Amygdala (tissue), 56 donors: ENCODE data around the gene ADORA1.

Experiments
- DNase-seq, 56 donors: peaks; one replicate each; lab custom pipeline; 2025; lab: John Stamatoyannopoulos, UW

ADORA1 gene

DNA sequence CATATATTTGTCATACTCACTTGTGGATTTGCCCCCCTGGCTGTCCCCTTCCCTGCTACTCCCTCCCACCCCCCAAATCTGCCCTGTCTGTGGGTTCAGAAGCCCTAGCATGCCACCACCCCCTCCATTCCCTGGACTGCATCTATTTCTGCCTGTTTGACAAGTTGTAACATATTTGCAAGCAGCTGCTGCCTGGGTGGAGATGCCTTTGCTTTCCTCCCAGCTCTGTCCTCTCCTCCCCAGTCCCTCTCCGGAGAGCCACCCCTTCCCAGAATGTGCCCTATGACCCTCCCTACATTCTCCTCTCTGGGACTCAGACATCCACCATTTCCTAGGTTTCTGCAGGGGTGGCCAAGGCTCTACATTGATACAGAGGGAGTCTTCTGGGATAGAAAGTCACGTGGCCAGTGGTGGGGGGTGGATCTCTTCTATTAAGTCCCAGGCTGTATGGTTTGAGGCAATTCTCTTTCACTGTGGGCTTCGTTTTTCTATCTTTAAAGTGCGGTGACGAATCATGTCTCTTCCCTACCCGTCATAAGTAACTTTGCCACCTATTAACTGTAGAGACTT, 35.7 kb upstream of the ADORA1 start:
- no peak for DNase-seq

DNA sequence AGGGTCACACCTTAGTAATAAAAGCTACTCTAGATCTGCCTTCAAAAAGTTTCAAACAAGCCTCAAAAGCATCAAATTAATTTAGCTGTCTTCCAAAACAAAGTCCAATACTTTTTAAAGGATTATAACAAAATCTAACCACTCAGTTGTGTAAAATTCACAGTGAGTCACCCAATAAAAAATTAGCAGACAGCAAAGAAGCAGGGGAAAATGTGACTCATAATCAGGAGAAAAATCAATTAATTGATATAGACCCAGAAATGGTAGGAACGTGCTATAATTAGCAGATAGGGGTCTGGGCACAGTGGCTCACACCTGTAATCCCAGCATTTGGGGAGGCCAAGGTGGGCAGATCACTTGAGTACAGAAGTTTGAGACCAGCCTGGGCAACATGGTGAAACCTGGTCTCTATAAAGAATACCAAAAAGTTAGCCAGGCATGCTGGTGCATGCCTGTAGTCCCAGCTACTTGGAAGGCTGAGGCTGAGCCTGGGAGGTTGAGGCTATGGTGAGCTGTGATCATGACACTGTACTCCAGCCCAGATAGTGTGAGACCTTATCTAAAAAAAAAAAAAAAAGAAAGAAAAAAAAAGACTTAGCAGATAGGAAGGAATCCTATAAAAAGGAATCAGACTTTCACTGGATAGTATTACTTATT, 33.6 kb upstream of the ADORA1 start:
- no peak for DNase-seq

DNA sequence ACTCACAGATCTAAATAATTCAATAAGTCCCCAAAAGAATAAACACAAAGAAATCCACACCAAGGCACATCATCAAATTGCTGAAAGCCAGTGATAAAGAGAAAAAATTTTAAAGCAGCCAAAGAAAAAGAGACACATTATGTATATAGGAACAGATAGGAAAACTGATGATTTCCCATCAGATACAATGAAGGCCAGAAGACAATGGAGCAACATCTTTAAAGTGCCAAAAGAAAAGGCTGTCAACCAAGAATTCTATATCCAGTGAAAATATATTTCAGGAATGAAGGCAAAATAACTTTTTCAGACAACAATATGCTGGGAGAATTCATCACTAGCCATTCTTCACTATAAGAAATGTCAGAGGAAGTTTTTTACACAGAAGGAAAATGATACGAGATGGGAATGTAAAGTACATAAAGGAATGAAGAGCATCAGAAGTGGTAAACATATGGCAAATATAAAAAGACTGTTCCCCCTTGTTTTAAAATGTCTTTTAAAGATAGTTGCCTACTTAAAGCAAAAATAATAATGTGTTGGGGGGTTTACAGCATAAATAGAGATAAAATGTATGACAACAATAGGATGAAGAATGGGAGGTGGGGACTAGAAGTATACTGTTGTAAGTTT, 32.4 kb upstream of the ADORA1 start:
- DNase-seq = no peak

DNA sequence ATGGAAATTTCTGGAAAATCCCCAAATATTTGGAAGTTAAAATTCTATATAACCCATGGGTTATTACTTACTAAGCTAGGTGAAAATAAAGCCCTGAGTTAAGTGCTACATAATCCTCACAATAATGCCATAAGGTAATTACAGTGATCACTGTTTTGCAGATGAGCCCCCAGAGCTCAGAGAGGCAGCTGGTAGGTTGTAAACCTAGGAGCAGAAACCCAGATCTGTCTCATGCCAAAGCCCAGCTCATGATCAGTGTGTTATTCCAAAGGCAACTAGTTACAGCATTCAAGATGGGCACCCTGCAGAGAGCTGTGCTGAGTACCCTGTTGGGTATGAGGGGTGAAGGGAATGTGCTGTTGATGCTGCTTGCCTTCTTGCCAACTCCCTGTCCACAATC, 31.0 kb upstream of the ADORA1 start:
- DNase-seq = no peak

DNA sequence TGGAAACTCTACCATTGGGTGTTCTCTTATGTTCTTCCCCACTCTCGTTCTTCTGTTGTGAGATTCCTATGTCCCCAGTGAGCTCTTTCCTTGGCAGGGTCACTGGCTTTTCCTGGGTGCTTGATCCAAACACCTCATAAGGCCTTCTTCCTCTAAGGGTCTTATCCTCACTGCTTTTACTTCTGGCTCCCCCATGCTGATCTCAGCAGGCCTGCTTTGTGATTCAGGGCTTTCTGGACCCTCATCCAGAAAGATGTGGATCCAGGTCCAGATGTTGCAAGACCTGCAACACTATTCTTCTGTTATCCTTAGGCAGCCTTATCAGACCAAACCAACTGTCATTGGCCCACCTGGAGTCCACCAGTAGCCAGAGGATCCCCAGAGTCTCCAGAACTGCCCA, 30.5 kb upstream of the ADORA1 start:
- DNase-seq = no peak

DNA sequence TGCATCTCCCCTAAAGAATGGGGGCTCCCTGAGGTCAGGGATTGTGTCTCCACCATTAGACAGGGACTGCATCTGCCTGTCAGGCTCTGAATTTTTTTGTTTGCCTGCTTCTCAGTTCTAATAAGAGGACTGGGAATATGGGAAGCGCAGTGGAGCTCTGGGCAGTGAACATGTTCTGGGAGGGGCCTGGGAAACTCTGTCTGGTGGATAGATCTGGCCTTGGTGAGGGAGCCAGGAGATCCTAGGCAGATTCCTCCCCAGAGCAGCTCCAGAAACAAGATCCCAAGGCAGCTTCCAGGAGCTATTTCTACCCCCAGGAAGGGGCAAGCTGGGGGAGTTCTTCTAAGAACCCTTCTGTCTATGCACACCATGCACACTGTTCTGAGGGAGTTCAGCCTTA, 29.1 kb upstream of the ADORA1 start:
- DNase-seq = no peak

DNA sequence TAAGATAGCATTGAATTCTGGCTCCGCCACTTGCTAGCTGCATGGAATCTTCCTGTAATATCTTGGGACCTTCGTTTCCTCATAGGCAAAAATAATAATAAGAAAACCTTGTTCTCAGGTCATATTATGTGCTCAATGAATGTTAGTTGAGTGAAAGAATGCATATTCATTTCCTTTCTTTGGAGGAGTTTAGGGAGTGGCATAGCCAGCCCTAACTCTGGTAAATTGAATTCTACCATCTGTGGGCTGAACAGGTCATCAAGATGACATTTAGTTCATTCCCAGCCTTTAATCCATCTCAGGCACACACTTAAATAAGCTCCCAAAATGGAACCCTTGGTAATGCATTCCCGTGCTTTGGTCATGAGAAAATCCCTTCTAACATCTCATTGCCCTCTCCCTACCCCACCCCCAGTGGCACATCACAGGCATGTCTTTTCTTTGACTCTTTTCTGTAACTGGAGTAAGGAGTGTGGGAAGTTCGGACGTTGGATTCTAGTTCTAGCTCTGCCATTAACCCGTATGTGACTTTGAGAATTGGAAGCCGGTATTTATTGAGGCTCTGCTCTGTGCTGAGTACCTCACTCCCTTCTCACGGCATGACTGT, 28.5 kb upstream of the ADORA1 start:
- DNase-seq = no peak

DNA sequence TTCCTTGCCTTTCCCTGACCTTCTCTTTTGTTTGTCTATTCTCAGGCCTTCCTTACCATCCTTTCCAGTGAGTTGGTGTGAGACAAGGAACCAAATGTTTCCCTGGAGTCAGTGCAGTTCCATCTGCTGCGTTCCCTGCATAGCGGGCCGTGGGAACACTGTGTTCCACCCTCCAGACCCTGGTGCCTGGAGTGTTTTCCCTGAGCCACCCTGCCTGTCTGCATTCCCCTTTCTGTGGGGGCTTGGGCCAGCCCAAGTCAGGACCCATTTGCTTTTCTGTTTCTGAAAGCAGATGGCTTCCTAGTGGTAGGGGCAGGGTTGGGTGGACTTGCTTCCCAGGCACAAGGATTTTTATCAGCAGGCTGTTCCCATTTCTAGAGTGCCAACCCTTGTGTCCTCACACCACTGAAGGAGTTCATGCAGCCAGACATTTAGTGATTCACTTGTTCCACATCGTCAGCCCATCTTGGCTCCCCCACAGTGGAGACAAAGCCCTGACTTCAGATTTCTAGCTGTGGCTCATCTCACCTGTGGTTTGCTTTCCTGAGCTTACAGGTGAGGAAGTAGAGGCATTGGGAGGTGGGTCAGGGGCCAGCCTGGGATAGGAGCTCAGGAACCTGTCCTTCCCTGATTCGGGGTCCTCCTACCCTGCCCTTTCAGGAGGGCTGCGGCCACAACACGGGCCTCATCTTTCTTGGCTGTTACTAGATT, 27.6 kb upstream of the ADORA1 start:
- DNase-seq = no peak

DNA sequence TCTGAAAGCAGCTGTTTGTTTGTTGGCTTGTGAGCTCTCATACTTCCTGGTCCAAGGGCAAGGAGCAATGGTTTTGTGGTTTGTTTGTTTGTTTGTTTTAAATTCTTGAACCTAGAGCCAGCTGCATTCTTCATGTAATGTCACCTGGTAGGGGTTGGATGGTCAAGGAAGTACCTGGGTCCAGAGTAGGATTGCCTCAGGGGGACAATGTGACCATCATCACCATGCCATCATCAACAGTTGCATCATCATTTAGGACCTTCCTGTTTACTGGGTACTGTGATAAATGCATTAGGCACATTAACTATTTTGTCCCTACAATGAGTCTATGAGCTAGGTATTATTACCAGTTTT, 27.0 kb upstream of the ADORA1 start:
- no peak for DNase-seq

DNA sequence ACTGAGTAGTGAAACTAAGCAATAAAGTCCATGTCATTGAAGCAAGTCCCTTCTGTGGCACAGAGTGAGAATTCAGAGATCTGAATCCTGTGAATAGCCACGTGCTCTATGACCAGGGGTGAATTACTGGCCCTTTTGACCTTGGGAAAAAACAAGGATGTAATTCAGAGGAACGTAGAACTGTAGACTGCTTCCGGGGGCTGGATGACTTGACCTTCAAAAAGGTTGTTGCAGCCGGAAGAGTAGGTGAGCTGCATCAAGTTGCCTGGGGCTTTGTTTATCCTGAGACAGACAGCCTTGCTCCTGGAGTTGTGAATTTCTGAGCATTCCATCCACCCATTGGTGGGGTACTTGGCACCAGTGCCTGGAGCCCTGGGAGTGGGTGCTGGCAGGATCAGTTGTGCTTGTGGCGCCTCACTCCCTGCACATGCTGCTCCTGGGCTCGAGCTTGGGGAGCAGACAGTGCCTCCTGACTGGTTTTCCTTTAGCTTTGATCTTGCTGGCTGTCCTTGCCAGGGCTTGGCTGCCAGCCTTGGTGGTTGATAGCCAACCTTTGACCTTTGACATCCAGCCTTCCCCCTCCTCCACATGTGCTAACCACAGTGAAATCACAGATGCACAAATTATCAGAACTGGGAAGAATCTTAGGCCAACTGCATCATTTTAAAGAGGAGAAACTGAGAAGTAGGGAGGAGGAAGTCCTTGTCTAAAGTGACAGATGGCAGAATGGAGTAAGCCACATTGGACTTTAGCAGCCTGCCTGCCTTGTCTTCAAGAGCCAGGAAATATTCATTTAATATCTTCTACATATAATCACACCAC, 25.5 kb upstream of the ADORA1 start:
- DNase-seq = no peak

DNA sequence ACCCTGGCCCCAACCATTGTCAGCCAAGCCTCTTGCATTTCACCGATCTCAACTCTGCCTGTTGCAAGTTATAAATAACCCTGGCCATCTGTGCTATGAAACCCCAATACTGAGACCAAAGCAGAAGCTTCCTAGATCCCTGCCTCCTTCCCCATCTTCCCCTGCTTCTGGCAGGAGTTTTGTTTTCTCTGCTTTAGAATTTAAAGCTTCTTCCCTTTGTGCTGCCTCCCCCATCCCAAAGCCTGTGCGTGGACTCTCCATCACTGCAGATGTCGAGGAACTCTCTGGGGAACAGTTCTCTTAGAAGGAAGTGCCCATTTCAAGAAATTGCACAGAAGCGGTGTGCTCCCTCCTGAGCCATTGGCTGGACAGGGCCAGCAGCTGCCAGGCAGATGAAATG, 24.3 kb upstream of the ADORA1 start:
- peak in 1 of 56 donors; percentile 31 for DNase-seq

DNA sequence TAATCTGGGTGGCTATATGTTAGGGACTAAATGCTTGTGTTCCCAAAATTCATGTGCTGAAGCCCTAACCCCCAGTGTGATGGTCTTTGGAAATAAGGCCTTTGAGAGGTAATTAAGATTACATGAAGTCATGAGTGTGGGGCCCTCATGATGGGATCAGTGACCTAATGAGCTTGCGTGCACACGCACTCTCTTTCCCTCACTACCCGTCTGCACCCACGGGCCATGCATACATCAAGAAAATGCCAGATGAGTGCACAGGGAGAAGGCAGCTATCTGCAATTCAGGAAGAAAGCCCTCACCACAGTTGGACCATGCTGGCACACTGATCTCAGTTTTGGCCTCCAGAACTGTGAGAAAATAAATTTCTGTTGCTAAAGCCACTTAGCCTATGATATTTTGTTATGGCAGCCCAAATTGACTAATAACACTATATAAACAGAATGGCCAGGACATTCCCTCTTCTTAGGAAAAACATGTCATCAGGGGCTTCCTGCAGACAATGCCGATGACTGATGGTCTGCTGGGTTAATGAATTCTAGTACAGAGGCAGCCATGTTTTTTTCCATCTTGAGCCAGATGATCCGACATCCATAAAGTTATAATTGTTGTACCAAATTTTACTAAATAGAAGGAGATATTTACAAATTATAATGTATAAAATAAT, 23.6 kb upstream of the ADORA1 start:
- no peak for DNase-seq

DNA sequence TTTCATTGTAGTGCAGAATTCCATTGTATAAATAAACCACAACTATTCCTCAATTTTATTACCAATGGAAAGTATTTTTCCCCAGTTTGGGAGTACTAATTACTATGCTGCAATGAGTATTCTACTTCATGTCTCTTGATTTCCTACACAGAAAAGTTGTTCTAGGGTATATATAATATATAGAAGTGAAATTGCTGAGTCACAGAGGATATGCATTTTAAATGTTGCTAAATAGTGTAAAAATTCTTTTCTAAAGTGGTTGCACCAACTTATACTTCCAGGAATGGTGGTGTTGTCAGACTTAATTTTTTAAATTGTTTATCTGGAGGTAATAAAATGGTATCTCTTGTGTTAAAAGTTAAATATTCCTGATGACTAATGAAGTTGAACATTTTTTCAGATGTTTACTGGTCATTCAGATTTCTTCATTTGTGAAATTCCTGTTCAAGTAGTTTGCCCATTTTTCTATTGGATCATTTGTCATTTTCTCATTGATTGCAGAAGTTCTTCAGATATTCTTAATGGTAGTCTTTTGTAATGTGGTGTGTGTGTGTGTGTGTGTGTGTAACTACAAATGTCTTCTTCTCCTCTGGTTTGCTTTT, 22.6 kb upstream of the ADORA1 start:
- no peak for DNase-seq

DNA sequence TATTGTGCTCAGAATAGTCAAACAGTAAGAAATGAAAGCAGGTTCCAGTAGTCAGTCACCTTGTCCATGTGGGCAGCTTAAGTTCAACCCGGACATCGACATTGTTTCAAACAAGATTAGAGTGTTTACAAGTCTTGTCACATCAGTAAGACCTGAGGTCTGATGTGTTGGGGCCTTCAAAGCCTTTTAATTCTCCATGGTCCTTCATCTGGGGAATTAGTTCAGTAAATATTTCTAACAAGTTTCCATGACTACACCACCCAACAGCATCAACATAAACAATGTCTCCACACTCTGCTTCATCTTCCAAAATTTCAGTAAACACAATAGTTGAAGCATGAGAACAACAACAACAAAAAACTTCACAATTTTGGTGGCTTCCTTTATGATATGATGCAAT, 15.1 kb upstream of the ADORA1 start:
- DNase-seq = no peak

DNA sequence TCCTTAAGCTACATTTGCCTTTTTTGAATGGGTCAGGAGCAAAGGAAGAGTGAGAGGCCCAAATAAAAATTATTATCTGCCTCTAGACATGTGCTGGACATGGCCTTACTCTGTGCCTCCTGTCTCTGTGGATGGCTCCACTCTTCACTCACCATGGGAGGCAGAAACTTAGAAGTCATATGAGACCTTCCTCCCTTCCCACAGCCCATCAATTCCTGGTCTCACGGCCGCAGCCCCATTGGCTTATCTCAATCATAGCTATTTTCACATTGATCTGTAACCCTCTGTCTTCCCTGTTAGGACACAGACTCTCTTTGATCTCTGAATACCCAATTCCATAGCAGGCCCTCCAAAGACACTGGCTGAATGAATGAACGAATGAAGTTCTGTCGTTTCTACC, 14.2 kb upstream of the ADORA1 start:
- no peak for DNase-seq

DNA sequence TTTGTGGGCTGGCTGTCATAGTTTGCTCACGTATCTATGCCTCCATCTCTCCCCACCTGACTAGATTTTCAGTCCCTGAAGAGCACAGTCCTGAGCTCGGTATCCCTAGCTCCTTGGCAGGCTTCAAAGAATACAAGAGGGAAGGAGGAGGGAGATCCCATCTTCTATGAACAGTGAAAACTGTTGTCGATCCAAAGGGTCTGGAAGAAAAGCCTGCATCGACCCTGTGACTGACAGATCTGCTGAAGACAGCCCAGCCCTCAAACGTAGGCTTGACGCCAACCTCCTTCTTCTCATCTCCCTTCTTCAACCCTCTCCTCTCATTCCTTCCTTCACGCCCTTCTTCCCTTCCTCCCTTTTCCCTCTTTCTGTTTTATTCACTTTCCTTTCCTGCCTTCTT, 13.3 kb upstream of the ADORA1 start:
- no peak for DNase-seq

DNA sequence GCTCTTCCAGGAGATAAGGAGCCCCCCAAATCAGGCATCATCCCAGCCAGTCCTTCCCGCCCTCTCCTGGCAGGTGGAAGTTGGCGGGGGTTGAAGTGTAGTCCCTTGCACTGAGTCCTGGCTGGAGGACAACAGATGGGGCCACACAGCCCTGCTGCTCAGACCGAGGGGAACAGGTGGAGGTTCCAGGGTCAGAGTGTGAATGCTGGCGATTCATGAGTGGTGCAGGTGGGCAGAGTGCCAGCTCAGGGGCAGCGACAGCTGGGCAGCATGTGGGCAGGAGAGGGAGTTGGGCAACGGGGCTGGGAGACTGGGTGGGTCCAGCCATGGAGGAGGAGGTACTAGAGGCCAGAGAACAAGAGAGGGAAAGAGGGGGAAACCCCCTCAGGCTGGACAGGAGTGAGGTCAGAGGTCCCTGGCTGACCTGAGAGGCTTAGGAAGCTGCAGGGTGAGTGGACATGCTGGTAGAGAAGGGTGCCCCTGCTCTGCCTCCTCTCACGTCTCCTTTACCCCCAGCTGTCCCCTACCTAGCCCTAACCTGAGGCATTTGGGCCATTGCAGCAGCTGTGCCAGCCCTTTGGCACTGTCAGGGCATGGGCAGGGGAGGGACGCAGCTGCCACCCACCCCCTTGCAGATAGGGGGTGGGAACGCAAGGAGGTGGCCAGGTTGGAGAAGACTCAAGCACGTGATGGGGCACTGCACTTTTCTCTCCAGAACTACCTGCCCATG, 11.3 kb upstream of the ADORA1 start:
- no peak for DNase-seq

DNA sequence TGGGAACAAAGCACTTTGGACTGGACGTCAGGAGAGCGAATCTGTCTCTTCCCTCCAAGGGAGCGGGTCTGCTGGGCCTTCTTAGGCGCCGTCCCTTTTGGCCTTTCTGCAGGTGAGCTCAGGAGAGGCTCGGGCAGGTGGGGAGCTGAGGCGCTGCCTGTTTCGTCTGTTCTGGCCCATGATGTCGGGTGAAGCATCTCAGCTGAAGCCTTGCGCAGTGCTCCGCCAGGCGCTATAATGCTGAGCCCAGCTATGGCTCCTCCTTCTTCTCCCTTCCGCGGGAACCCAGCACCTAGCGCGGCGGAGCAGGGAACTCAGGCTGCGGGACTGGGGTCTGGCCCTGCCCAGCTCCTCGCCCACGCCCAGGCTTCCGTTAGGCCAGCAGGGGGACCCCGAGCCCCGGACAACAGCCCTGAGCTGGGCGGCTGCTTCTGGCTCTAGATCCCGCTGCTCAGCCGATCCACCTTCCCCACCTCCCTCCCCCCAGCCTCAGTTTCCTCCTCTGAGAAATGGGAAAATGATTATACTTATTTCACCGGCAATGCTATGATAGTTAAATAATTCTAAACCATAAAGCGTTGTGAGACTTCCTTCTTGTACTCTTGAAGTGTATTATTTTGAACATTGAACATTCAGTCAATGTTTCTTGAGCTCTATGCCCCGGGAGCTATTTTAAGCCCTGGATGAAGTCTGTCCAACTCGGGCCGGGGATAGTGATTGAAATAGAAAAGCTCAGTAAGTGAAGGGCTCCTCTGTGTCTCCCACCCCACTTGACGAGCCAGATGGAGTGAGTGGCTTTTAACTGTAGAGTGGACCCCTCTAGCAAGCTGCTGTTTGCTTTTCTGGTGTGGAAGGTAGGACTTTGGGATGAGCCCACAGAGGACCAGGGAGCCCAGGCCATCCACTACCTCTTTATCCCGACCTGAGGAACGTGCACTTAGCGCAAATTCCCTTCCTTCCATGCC, 9.6 kb upstream of the ADORA1 start:
- DNase-seq = peak in 38 of 56 donors; percentile 24 to 84 (median 58)
